Stomach (tissue), 4 donors: ENCODE results near the gene NUDT2.

Experiments
- POLR2A ChIP-seq, 4 donors: fragments of 450-650 bp; IDR thresholded peaks; one replicate each; pipeline ENCODE4 v1.6.1; 2016; ENCODE audit warnings: antibody characterized with exemption in 4 of 4, control low read depth in 2 of 4, mild to moderate bottlenecking in 1 of 4, moderate library complexity in 1 of 4
- POLR2AphosphoS5 ChIP-seq, 3 donors: sonication (generic); formaldehyde crosslinking; IDR thresholded peaks; one replicate each; pipeline ENCODE4 v1.6.1; 2016; ENCODE audit warnings: antibody characterized with exemption in 3 of 3

DNA sequence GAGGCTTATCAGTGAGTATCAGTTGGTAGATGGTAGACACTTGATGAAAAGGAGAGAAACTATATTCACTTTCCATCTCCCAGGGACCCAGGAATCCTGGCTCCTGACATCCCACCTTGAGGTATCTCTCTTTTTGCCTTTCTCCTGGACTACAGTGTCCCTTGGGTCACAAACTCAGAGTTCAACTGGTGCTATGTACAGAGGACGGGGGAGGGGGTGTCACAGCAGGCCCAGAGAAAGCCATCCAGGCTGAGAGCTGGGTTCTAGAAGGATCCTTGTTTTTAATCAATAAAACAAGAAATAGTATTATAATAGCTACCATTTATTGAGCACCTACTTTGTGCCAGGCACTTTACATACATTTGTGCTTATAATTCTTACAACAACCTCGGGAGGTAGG, 37.0 kb downstream of the NUDT2 start:
- TF ChIP-seq POLR2A (IDR thresholded peaks at IDR 0.05) (no peak), POLR2AphosphoS5 (IDR thresholded peaks at IDR 0.05) (no peak)
